Measurements from ENCODE around the gene PARP8.

GRCh38 chr5:50786073-50786472 is 119.6 kb downstream of the PARP8 start:
- TF ChIP-seq REST (IDR thresholded peaks at IDR 0.05; ENCODE audit: insufficient read depth in 1 of 2, low read depth in 2 of 2, low read length in 2 of 2), result no peak
- TF ChIP-seq TAF1 (IDR thresholded peaks at IDR 0.05; ENCODE audit: borderline replicate concordance, insufficient read depth, low read length), result no peak
- TF ChIP-seq SIN3A (IDR thresholded peaks at IDR 0.05; ENCODE audit: borderline replicate concordance, insufficient read depth, low read length), result no peak
- no peak for TF ChIP-seq POLR2AphosphoS5 (IDR thresholded peaks at IDR 0.05; ENCODE audit: low read depth, low read length)
